ENCODE data around the gene SPATA31C1. TPM values are rescaled to one million over a fixed set of nuclear protein-coding genes. Genes with fewer than 3 reads are reported as not detected.
"Not testable (repeated sequence)": the region's sequence is repeated elsewhere in the genome, so short reads cannot be mapped to it uniquely, and the experiment has no call there.

Gene SPATA31C1
- total RNA-seq, 5 donors from 2014 or later (not counting 1 experiment from before 2014, with no cell fraction given) = not detected

- POLR2A ChIA-PET; DNase-seq; H3K27ac ChIP-seq (ENCODE audit: low read length); ATAC-seq (replicated peaks in 1 of 4); H3K4me1 ChIP-seq (ENCODE audit: control insufficient read depth in 1 of 2, extremely low read depth in 1 of 2, insufficient read depth in 2 of 2, low read length in 2 of 2); H3K4me3 ChIP-seq (ENCODE audit: control insufficient read depth in 1 of 2, extremely low read depth in 1 of 2, low read length in 1 of 2); H3K9me3 Mint-ChIP-seq; H3K4me3 Mint-ChIP-seq; H3K27me3 ChIP-seq (replicated peaks in 1 of 2; ENCODE audit: control insufficient read depth in 2 of 2, extremely low read depth in 1 of 2, insufficient read depth in 2 of 2, low read length in 1 of 2); H3K27ac Mint-ChIP-seq; H3K36me3 Mint-ChIP-seq; H3K36me3 ChIP-seq (ENCODE audit: control insufficient read depth in 2 of 2, extremely low read depth in 1 of 2, insufficient read depth in 1 of 2, low read length in 1 of 2); H3K4me1 Mint-ChIP-seq; CTCF ChIA-PET; H3K9me3 ChIP-seq: not testable (repeated sequence)
- H3K27me3 Mint-ChIP-seq = peaks cover 0 to 12% of the 10 kb centered on the region in 2 donors
- whole genome bisulfite sequencing (ENCODE audit: insufficient coverage) = no CpG with 5 or more reads among the region's 8 CpGs
Observed at GRCh38 chr9:87939096-87939495, 21.3 kb downstream of the SPATA31C1 start.

GRCh38 chr9:87944096-87944495, 26.3 kb downstream of the SPATA31C1 start:
- ChIA-PET CTCF (no interaction called here), POLR2A (no interaction called here)
- no peaks in the 10 kb centered on the region for H3K36me3 ChIP-seq (ENCODE audit: control insufficient read depth in 2 of 2, extremely low read depth in 1 of 2, insufficient read depth in 1 of 2, low read length in 1 of 2)
- Mint-ChIP-seq H3K36me3 (no peaks in the 10 kb centered on the region), H3K27ac (no peak overlapping the region), H3K4me3 (no peak overlapping the region), H3K27me3 (peaks cover 0 to 16% of the 10 kb centered on the region in 2 donors), H3K4me1 (peaks cover 0 to 4% (median 0%) of the 10 kb centered on the region in 3 donors), H3K9me3 (no peaks in the 10 kb centered on the region)
- ATAC-seq (replicated peaks in 1 of 4) = peak in 1 of 4 experiments; percentile 12
- H3K9me3 ChIP-seq = no peaks in the 10 kb centered on the region
- H3K4me1 ChIP-seq (ENCODE audit: control insufficient read depth in 1 of 2, extremely low read depth in 1 of 2, insufficient read depth in 2 of 2, low read length in 2 of 2) = no peaks in the 10 kb centered on the region
- no peak for DNase-seq
- H3K27me3 ChIP-seq (replicated peaks in 1 of 2; ENCODE audit: control insufficient read depth in 2 of 2, extremely low read depth in 1 of 2, insufficient read depth in 2 of 2, low read length in 1 of 2) = peaks cover 0 to 6% of the 10 kb centered on the region in 2 experiments
- H3K4me3 ChIP-seq (ENCODE audit: control insufficient read depth in 1 of 2, extremely low read depth in 1 of 2, low read length in 1 of 2) = no peak overlapping the region
- 85% methylated on average over 21 of the region's 21 CpGs for WGBS (ENCODE audit: insufficient coverage)
- no peak overlapping the region for H3K27ac ChIP-seq (ENCODE audit: low read length)

- ATAC-seq (replicated peaks in 1 of 4) = no peak
- CTCF ChIA-PET = no interaction called here
- Mint-ChIP-seq H3K27me3 (peaks cover 0 to 18% of the 10 kb centered on the region in 2 donors), H3K36me3 (no peaks in the 10 kb centered on the region), H3K4me3 (no peak overlapping the region), H3K27ac (no peak overlapping the region), H3K4me1 (peaks cover 0 to 4% (median 0%) of the 10 kb centered on the region in 3 donors), H3K9me3 (peaks cover 0 to 3% (median 0%) of the 10 kb centered on the region in 3 donors)
- no peak overlapping the region for H3K4me3 ChIP-seq (ENCODE audit: control insufficient read depth in 1 of 2, extremely low read depth in 1 of 2, low read length in 1 of 2)
- H3K27me3 ChIP-seq (replicated peaks in 1 of 2; ENCODE audit: control insufficient read depth in 2 of 2, extremely low read depth in 1 of 2, insufficient read depth in 2 of 2, low read length in 1 of 2) = peaks cover 0 to 6% of the 10 kb centered on the region in 2 experiments
- no peaks in the 10 kb centered on the region for H3K9me3 ChIP-seq
- H3K4me1 ChIP-seq (ENCODE audit: control insufficient read depth in 1 of 2, extremely low read depth in 1 of 2, insufficient read depth in 2 of 2, low read length in 2 of 2) = no peaks in the 10 kb centered on the region
- POLR2A ChIA-PET = no interaction called here
- 54% methylated on average over 6 of the region's 21 CpGs for WGBS (ENCODE audit: insufficient coverage)
- H3K36me3 ChIP-seq (ENCODE audit: control insufficient read depth in 2 of 2, extremely low read depth in 1 of 2, insufficient read depth in 1 of 2, low read length in 1 of 2) = no peaks in the 10 kb centered on the region
- no peak overlapping the region for H3K27ac ChIP-seq (ENCODE audit: low read length)
- no peak for DNase-seq
Observed at GRCh38 chr9:87944682-87945081, 26.9 kb downstream of the SPATA31C1 start.

GRCh38 chr9:87950296-87950695, 32.5 kb downstream of the SPATA31C1 start:
- WGBS (ENCODE audit: insufficient coverage) = 67% methylated on average over 1 of the region's 1 CpG
- POLR2A ChIA-PET = no interaction called here

GRCh38 chr9:87950765-87951488, 33.2 kb downstream of the SPATA31C1 start:
- POLR2A ChIA-PET = interaction anchor here in 1 of 2 donors (0.6 kb wide), 1 partner anchor 85 kb away, joined by 3 read pairs; no protein-coding TSS in a partner anchor
- Histone ChIP-seq H3K4me1 (ENCODE audit: control insufficient read depth in 1 of 2, extremely low read depth in 1 of 2, insufficient read depth in 2 of 2, low read length in 2 of 2) (peaks cover 0 to 2% of the 10 kb centered on the region in 2 experiments), H3K4me3 (ENCODE audit: control insufficient read depth in 1 of 2, extremely low read depth in 1 of 2, low read length in 1 of 2) (no peak overlapping the region), H3K27me3 (replicated peaks in 1 of 2; ENCODE audit: control insufficient read depth in 2 of 2, extremely low read depth in 1 of 2, insufficient read depth in 2 of 2, low read length in 1 of 2) (peaks cover 0 to 4% of the 10 kb centered on the region in 2 experiments), H3K36me3 (ENCODE audit: control insufficient read depth in 2 of 2, extremely low read depth in 1 of 2, insufficient read depth in 1 of 2, low read length in 1 of 2) (no peaks in the 10 kb centered on the region), H3K27ac (ENCODE audit: low read length) (no peak overlapping the region), H3K9me3 (no peaks in the 10 kb centered on the region)
- Mint-ChIP-seq H3K27ac (no peak overlapping the region), H3K9me3 (peaks cover 6 to 14% (median 8%) of the 10 kb centered on the region in 3 donors), H3K4me3 (no peak overlapping the region), H3K27me3 (peaks cover 4 to 16% of the 10 kb centered on the region in 2 donors), H3K36me3 (peaks cover 5% of the 10 kb centered on the region), H3K4me1 (peaks cover 0 to 5% (median 0%) of the 10 kb centered on the region in 3 donors)
- ATAC-seq (replicated peaks in 1 of 4) (no peak), DNase-seq (peak in 1 of 35 experiments; percentile 34)
- WGBS (ENCODE audit: insufficient coverage) = 82% methylated on average over 2 of the region's 4 CpGs
- CTCF ChIA-PET = no interaction called here

More at GRCh38 chr9:87950296-87950695, 32.5 kb downstream of the SPATA31C1 start:
- H3K36me3 Mint-ChIP-seq = peaks cover 5% of the 10 kb centered on the region
- CTCF ChIA-PET = no interaction called here
- peaks cover 6 to 14% (median 8%) of the 10 kb centered on the region in 3 donors for H3K9me3 Mint-ChIP-seq
- Histone ChIP-seq H3K36me3 (ENCODE audit: control insufficient read depth in 2 of 2, extremely low read depth in 1 of 2, insufficient read depth in 1 of 2, low read length in 1 of 2) (no peaks in the 10 kb centered on the region), H3K4me1 (ENCODE audit: control insufficient read depth in 1 of 2, extremely low read depth in 1 of 2, insufficient read depth in 2 of 2, low read length in 2 of 2) (peaks cover 0 to 2% of the 10 kb centered on the region in 2 experiments), H3K27ac (ENCODE audit: low read length) (no peak overlapping the region), H3K27me3 (replicated peaks in 1 of 2; ENCODE audit: control insufficient read depth in 2 of 2, extremely low read depth in 1 of 2, insufficient read depth in 2 of 2, low read length in 1 of 2) (peaks cover 0 to 4% of the 10 kb centered on the region in 2 experiments), H3K4me3 (ENCODE audit: control insufficient read depth in 1 of 2, extremely low read depth in 1 of 2, low read length in 1 of 2) (no peak overlapping the region), H3K9me3 (no peaks in the 10 kb centered on the region)
- H3K27me3 Mint-ChIP-seq = peaks cover 4 to 19% of the 10 kb centered on the region in 2 donors
- ATAC-seq (replicated peaks in 1 of 4) (no peak), DNase-seq (no peak)
- H3K4me1 Mint-ChIP-seq = peaks cover 0 to 5% (median 0%) of the 10 kb centered on the region in 3 donors
- H3K27ac Mint-ChIP-seq = no peak overlapping the region
- H3K4me3 Mint-ChIP-seq = no peak overlapping the region

- H3K9me3 ChIP-seq = no peaks in the 10 kb centered on the region
- H3K36me3 ChIP-seq (ENCODE audit: control insufficient read depth in 2 of 2, extremely low read depth in 1 of 2, insufficient read depth in 1 of 2, low read length in 1 of 2) = no peaks in the 10 kb centered on the region
- 43% methylated on average over 1 of the region's 3 CpGs for WGBS (ENCODE audit: insufficient coverage)
- Mint-ChIP-seq H3K27ac (no peak overlapping the region), H3K4me1 (peaks cover 0 to 5% (median 0%) of the 10 kb centered on the region in 3 donors), H3K27me3 (peaks cover 4 to 7% of the 10 kb centered on the region in 2 donors), H3K4me3 (no peak overlapping the region), H3K36me3 (peaks cover 5% of the 10 kb centered on the region), H3K9me3 (peaks cover 6 to 14% (median 8%) of the 10 kb centered on the region in 3 donors)
- H3K4me3 ChIP-seq (ENCODE audit: control insufficient read depth in 1 of 2, extremely low read depth in 1 of 2, low read length in 1 of 2) = no peak overlapping the region
- DNase-seq = no peak
- H3K27ac ChIP-seq (ENCODE audit: low read length) = no peak overlapping the region
- H3K27me3 ChIP-seq (replicated peaks in 1 of 2; ENCODE audit: control insufficient read depth in 2 of 2, extremely low read depth in 1 of 2, insufficient read depth in 2 of 2, low read length in 1 of 2) = peaks cover 0 to 9% of the 10 kb centered on the region in 2 experiments
- ATAC-seq (replicated peaks in 1 of 4) = no peak
- peaks cover 0 to 2% of the 10 kb centered on the region in 2 experiments for H3K4me1 ChIP-seq (ENCODE audit: control insufficient read depth in 1 of 2, extremely low read depth in 1 of 2, insufficient read depth in 2 of 2, low read length in 2 of 2)
- ChIA-PET CTCF (no interaction called here), POLR2A (no interaction called here)
Observed at GRCh38 chr9:87954230-87954629, 36.5 kb downstream of the SPATA31C1 start.
